ENCODE measurements around the gene PCSK5. TPM values are rescaled to one million over a fixed set of nuclear protein-coding genes. Genes with fewer than 3 reads are reported as not detected.

The PCSK5 gene
- polyA plus RNA-seq, 1 experiment = 1.6 TPM

DNA sequence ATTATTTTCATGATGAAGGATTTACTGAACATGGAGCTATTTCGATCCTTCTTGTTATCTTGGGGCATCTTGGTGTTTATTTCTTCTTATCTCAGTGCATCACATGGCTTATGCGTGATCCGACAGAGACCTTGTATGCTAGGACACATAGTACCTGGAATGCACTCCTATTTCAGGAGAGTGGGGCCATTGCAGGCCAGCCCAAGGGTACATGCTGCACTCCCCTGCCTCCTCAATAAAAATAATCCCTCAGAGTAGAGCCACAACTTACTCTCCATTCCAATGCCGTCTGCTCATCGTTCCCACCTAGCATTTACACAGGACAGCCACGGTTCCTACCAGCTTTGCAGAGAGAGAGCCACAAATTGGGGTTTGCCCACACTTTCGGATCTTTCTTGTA is 43.5 kb downstream of the PCSK5 start:
- Histone ChIP-seq H3K27me3 (ENCODE audit: control insufficient read depth, insufficient read depth, low read length) (no peaks in the 10 kb centered on the region), H3K4me3 (ENCODE audit: low read depth, low read length) (no peak overlapping the region), H3K27ac (ENCODE audit: low read depth, low read length) (no peak overlapping the region), H3K9me3 (ENCODE audit: control insufficient read depth, insufficient read depth, low read length) (no peaks in the 10 kb centered on the region)
- TF ChIP-seq, protein P1, sequence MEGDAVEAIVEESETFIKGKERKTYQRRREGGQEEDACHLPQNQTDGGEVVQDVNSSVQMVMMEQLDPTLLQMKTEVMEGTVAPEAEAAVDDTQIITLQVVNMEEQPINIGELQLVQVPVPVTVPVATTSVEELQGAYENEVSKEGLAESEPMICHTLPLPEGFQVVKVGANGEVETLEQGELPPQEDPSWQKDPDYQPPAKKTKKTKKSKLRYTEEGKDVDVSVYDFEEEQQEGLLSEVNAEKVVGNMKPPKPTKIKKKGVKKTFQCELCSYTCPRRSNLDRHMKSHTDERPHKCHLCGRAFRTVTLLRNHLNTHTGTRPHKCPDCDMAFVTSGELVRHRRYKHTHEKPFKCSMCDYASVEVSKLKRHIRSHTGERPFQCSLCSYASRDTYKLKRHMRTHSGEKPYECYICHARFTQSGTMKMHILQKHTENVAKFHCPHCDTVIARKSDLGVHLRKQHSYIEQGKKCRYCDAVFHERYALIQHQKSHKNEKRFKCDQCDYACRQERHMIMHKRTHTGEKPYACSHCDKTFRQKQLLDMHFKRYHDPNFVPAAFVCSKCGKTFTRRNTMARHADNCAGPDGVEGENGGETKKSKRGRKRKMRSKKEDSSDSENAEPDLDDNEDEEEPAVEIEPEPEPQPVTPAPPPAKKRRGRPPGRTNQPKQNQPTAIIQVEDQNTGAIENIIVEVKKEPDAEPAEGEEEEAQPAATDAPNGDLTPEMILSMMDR (IDR thresholded peaks at IDR 0.05; ENCODE audit: low read depth, low read length) = no peak
- POLR2A ChIA-PET = no interaction called here
- CTCF ChIA-PET = interaction anchor here (1.2 kb wide), 1 partner anchor 23 kb away, joined by 5 read pairs; no protein-coding TSS in a partner anchor
- DNase-seq (ENCODE audit: low read depth, low spot score) = no peak

DNA sequence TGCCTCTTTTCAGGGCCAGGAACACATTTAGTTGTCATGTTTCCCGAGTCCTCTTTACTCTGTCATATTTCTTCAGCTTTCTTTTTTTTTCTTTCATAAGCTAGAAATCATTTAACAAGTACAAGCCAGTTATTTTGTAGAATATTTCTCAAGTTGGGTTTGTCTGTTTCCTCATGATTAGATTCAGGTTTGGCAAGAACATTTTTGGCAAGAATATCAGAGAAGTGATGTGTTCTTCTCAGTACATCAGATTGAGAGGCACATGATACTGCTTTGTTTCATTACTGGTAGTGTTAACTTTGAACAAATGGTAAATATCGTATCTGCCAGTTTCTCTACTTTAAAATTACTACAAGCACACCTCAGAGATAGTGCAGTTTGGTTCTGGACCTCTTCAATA is 45.1 kb downstream of the PCSK5 start:
- H3K4me3 ChIP-seq (ENCODE audit: low read depth, low read length) = no peak overlapping the region
- POLR2A ChIA-PET = no interaction called here
- no peak for DNase-seq (ENCODE audit: low read depth, low spot score)
- CTCF ChIA-PET = no interaction called here
- TF ChIP-seq, protein P1 (IDR thresholded peaks at IDR 0.05; ENCODE audit: low read depth, low read length) = no peak
- no peaks in the 10 kb centered on the region for H3K9me3 ChIP-seq (ENCODE audit: control insufficient read depth, insufficient read depth, low read length)
- H3K27me3 ChIP-seq (ENCODE audit: control insufficient read depth, insufficient read depth, low read length) = no peaks in the 10 kb centered on the region
- H3K27ac ChIP-seq (ENCODE audit: low read depth, low read length) = no peak overlapping the region

DNA sequence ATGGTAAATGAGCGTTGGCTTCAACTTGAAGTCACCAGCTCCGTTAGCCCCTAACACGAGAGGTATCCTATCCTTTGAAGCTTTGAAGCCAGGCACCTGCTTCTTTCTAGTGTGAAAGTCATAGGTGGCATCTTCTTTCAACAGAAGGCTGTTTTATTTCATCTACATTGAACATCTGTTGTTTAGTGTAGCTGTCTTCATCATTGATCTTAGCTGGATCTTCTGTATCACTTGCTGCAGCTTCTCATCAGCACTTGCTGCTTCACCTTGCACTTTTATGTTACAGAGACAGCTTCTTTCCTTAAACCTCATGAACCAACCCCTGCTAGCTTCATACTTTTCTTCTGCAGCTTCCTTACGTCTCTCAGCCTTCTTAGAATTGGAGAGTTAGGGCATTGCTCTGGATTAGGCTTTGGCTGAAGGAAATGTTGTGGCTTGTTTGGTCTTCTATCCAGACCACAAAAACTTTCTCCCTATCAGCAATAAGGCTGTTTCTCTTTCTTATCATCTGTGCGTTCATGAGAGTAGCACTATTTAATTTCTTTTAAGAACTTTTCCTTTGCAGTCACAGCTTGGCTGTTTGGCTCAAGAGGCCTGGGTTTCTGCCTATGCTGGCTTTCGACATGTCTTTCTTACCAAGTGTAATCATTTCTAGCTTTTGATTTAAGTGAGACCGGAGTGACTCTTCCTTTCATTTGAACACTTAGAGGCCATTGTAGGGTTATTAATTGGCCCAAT is 47.2 kb downstream of the PCSK5 start:
- Histone ChIP-seq H3K27me3 (ENCODE audit: control insufficient read depth, insufficient read depth, low read length) (no peaks in the 10 kb centered on the region), H3K9me3 (ENCODE audit: control insufficient read depth, insufficient read depth, low read length) (no peaks in the 10 kb centered on the region; the same call in 1 of the 2 replicates), H3K4me3 (ENCODE audit: low read depth, low read length) (no peak overlapping the region), H3K27ac (ENCODE audit: low read depth, low read length) (no peak overlapping the region)
- DNase-seq (ENCODE audit: low read depth, low spot score) = no peak
- ChIA-PET CTCF (no interaction called here), POLR2A (no interaction called here)
- TF ChIP-seq, protein P1 (IDR thresholded peaks at IDR 0.05; ENCODE audit: low read depth, low read length) = no peak

DNA sequence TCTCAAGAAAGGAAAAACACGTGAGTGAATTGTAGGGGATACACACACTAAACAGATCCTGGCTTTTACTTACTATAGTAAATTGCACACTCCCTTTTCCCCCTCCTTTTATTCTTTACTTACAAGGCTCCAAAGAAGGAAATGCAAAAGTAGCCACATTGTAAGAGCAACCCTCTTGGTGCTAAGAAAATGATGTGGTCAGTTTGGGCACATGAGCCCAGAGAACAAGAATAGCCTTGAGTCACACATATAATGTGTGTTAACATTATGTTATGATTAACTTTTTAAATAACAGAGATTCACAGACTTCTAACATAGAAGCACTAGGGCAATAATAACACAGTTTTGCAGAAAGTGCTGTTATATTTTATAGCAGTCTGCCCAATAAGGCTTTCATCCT is 48.5 kb downstream of the PCSK5 start:
- H3K27ac ChIP-seq (ENCODE audit: low read depth, low read length) = no peak overlapping the region
- no peaks in the 10 kb centered on the region for H3K27me3 ChIP-seq (ENCODE audit: control insufficient read depth, insufficient read depth, low read length)
- no peaks in the 10 kb centered on the region; the same call in 1 of the 2 replicates for H3K9me3 ChIP-seq (ENCODE audit: control insufficient read depth, insufficient read depth, low read length)
- DNase-seq (ENCODE audit: low read depth, low spot score) = no peak
- TF ChIP-seq, protein P1 (IDR thresholded peaks at IDR 0.05; ENCODE audit: low read depth, low read length) = no peak
- H3K4me3 ChIP-seq (ENCODE audit: low read depth, low read length) = no peak overlapping the region
- CTCF ChIA-PET = no interaction called here
- POLR2A ChIA-PET = no interaction called here

DNA sequence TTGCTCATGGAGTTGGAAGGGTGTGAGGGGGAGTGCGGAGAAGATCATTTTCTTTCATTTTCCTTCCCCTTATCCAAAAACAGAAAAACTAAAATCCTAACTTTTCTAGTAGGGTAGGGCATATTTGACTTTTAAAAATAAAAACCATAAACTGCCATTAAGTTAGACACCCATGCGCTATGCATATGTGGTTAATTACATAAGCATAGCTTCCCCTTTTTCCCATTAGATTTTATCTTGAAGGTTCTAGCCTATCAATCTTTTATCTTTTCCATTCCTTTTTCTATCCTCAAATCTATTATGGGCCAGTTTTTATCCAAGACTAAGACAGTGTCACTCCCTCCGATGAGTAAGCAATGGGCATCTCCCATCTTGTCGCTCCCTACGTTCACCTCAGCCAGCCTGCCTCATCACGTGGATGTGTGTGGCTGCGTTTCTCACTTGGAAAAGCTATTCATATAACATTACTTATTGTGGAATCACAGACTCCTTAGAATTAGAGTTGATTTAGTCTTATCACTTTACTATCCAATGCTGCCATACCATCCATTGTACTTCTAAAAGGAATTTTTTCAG is 49.2 kb downstream of the PCSK5 start:
- Histone ChIP-seq H3K4me3 (ENCODE audit: low read depth, low read length) (no peak overlapping the region), H3K9me3 (ENCODE audit: control insufficient read depth, insufficient read depth, low read length) (no peaks in the 10 kb centered on the region; the same call in 1 of the 2 replicates), H3K27me3 (ENCODE audit: control insufficient read depth, insufficient read depth, low read length) (no peaks in the 10 kb centered on the region), H3K27ac (ENCODE audit: low read depth, low read length) (no peak overlapping the region)
- ChIA-PET CTCF (no interaction called here), POLR2A (no interaction called here)
- TF ChIP-seq, protein P1 (IDR thresholded peaks at IDR 0.05; ENCODE audit: low read depth, low read length) = no peak
- DNase-seq (ENCODE audit: low read depth, low spot score) = no peak
